Spleen (tissue), 7 donors: ENCODE measurements around the gene NR2C2AP.

ENCODE experiments used
- CTCF ChIP-seq, 11 experiments: fragments of 200-600 bp in 7 of 11; fragments of 450-650 bp in 4 of 11; sonication (generic) in 4 of 11; IDR thresholded peaks in 8 of 11; conservative IDR thresholded peaks in 3 of 11; 1 replicate in 7 of 11; 2 replicates in 4 of 11; pipeline versions ENCODE4 v1.4.0 to v1.8.0; 2016 to 2021; ENCODE audit warnings: antibody characterized with exemption in 11 of 11, inconsistent platforms in 4 of 11, mild to moderate bottlenecking in 1 of 11
- POLR2A ChIP-seq, 3 donors: fragments of 450-650 bp; IDR thresholded peaks; one replicate each; pipeline ENCODE4 v1.5.1; 2017; ENCODE audit warnings: antibody characterized with exemption in 3 of 3, mild to moderate bottlenecking in 1 of 3
- donor health status: DM: no; HTN: no; CAD: no; lungs with moderate emphysema.
- donor health status: DM: no; HTN: no; CAD: no.
- donor health status: DM: no; HTN: no; CAD: no.

GRCh38 chr19:19192078-19192882 lies 10.9 kb downstream of the NR2C2AP start, which contains the start of the genes BORCS8 and RFXANK:
- TF ChIP-seq CTCF (IDR thresholded peaks at IDR 0.05 in 8 of 11, conservative IDR thresholded peaks at IDR 0.05 in 3 of 11), result peak in 2 of 11 experiments; percentile 11 to 14
- peak; percentile 2 to 93 (median 75) for TF ChIP-seq POLR2A (IDR thresholded peaks at IDR 0.05)
